Activated naive CD4-positive, alpha-beta T cell treated with anti-CD3 and anti-CD28 coated beads, Interleukin-2, amount 10 ng/mL, durations not matched to agents 7 days and 5 days (primary cell): ENCODE results near the gene EWSR1.

Experiments used
- CTCF ChIA-PET: fragments of 350-600 bp; sonication (Branson Sonifier 250); formaldehyde crosslinking; loops from one replicate; lab custom pipeline; 2021; ENCODE audit warnings: antibody characterized with exemption; lab: Charles Lee
- DNase-seq: peaks from one replicate; pipeline ENCODE4 v3.0.0-alpha.2; 2020
- H3K27ac Mint-ChIP-seq: one replicate; pipeline ENCODE4 v1.8.0; 2021; ENCODE audit warnings: mild to moderate bottlenecking, moderate library complexity, mixed read lengths
- H3K27me3 Mint-ChIP-seq: one replicate; pipeline ENCODE4 v1.8.0; 2021; ENCODE audit warnings: mild to moderate bottlenecking, mixed read lengths
- H3K36me3 Mint-ChIP-seq: one replicate; pipeline ENCODE4 v1.8.0; 2021; ENCODE audit warnings: mixed read lengths
- H3K4me1 Mint-ChIP-seq: one replicate; pipeline ENCODE4 v1.8.0; 2021; ENCODE audit warnings: mixed read lengths
- H3K4me3 Mint-ChIP-seq: one replicate; pipeline ENCODE4 v1.8.0; 2021; ENCODE audit warnings: mild to moderate bottlenecking, moderate library complexity, mixed read lengths
- H3K9me3 Mint-ChIP-seq: one replicate; pipeline ENCODE4 v1.8.0; 2021; ENCODE audit warnings: mixed read lengths

EWSR1 gene

DNA sequence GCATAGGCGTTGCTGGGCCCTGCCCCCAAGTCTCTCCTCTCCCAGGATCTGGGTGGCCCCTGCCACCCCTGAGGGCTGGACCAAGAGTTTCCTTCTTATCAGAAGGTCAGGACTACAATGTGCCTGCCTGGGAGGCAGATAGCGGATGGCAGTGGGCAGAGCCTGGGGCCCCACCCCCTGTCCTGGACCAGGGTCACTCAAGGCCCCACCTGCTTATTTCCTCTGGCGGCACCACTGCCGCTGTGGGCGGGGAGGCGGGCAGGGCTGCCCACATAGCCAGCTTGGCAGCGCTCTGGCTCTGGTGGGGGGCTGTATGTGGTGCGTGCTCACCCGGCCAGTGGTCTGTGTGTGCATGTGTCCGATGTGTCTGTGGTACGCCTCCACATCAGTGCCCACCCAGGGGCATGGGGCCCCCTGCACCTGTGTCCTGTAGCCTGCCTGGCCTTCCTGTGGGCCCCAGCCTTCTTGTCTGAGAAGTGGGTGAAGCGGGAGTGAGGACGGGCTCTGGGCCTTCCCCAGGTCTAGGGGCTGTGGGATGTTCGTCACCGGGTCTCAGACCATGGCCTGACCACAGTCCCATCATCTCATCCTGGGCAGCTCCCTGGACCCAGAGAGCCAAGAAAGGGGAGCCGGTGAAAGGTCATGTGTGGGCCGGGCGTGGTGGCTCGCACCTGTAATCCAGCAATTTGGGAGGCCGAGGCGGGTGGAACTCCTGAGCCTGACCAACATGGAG, 41.4 kb downstream of the EWSR1 start:
- Mint-ChIP-seq H3K27me3 (peaks cover 83% of the 10 kb centered on the region), H3K4me1 (peaks cover 65% of the 10 kb centered on the region), H3K27ac (no peak overlapping the region), H3K9me3 (no peaks in the 10 kb centered on the region), H3K36me3 (no peaks in the 10 kb centered on the region), H3K4me3 (no peak overlapping the region)
- CTCF ChIA-PET: no interaction called here
- peak; percentile 19 for DNase-seq

- CTCF ChIA-PET: interaction anchor here (0.7 kb wide), 1 partner anchor 266 kb away, joined by 3 read pairs; no protein-coding TSS in a partner anchor
- H3K4me3 Mint-ChIP-seq: no peak overlapping the region
- H3K4me1 Mint-ChIP-seq: peaks cover 68% of the 10 kb centered on the region
- H3K27ac Mint-ChIP-seq: no peak overlapping the region
- H3K36me3 Mint-ChIP-seq: no peaks in the 10 kb centered on the region
- H3K9me3 Mint-ChIP-seq: no peaks in the 10 kb centered on the region
- peaks cover 83% of the 10 kb centered on the region for H3K27me3 Mint-ChIP-seq
- peak; percentile 18 for DNase-seq
These were observed 42.2 kb downstream of the EWSR1 start for GRCh38 chr22:29310065-29310862.

- DNase-seq: peak; percentile 70
- Mint-ChIP-seq H3K9me3 (no peaks in the 10 kb centered on the region), H3K4me1 (peaks cover 67% of the 10 kb centered on the region), H3K4me3 (no peak overlapping the region), H3K27me3 (peaks cover 83% of the 10 kb centered on the region), H3K36me3 (no peaks in the 10 kb centered on the region), H3K27ac (no peak overlapping the region)
- CTCF ChIA-PET: no interaction called here
These were observed 42.8 kb downstream of the EWSR1 start for GRCh38 chr22:29310863-29311339.

- Mint-ChIP-seq H3K4me1 (peaks cover 61% of the 10 kb centered on the region), H3K4me3 (no peak overlapping the region), H3K36me3 (peaks cover 2% of the 10 kb centered on the region), H3K9me3 (no peaks in the 10 kb centered on the region), H3K27ac (no peak overlapping the region), H3K27me3 (peaks cover 83% of the 10 kb centered on the region)
- CTCF ChIA-PET: no interaction called here
- peak; percentile 18 for DNase-seq
These were observed 43.6 kb downstream of the EWSR1 start for GRCh38 chr22:29311464-29312217.

DNA sequence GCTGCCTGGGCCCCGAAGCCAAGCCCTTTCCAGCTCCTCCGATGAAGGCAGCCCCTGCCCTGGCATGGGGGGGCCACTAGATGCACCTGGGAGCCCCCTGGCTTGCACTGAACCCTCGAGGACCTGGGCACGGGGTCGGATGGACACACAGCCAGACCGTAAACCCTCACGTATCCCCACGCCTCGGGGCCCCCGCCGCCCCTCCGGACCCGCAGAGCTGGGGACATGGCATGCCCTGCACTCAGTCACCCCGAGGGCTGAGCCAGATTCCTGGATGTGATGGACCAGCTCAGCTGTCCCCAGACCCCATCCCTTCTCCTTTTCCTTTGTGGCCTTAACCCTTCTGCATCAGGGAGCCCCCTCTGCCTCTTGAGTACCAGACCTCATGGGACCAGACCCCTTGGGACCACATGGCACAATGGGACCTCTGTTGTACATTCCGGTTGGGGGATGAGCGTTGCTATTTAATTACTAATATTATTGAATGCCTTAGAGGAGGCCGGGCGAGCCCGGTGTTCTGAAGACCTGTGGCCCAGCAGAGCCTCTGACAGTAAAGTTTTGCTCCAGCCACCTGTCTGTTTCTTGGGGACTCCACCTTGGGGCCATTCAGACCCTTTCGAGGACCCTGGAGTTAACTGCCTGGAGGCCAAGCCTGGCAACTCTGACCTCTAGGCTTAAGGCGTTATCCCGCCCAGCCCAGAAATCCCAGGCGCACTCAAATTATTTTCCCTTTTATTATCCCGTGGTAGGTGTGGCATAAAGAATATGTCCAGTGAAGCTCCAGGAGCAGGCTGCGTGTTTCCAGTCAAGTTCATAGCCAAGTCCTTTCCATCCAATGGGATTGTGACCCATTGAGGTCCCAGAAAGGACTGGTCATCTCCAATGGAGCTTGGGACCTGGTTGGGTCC, 44.4 kb downstream of the EWSR1 start:
- CTCF ChIA-PET: interaction anchor here (0.7 to 2.4 kb wide), 5 partner anchors 9 to 24 kb away, joined by 3 to 12 read pairs (median 7); no protein-coding TSS in a partner anchor
- peak overlapping the region; percentile 19 for H3K27ac Mint-ChIP-seq
- H3K36me3 Mint-ChIP-seq: peaks cover 2% of the 10 kb centered on the region
- peak; percentile 13 for DNase-seq
- H3K4me1 Mint-ChIP-seq: peaks cover 59% of the 10 kb centered on the region
- H3K4me3 Mint-ChIP-seq: no peak overlapping the region
- no peaks in the 10 kb centered on the region for H3K9me3 Mint-ChIP-seq
- H3K27me3 Mint-ChIP-seq: peaks cover 87% of the 10 kb centered on the region

DNA sequence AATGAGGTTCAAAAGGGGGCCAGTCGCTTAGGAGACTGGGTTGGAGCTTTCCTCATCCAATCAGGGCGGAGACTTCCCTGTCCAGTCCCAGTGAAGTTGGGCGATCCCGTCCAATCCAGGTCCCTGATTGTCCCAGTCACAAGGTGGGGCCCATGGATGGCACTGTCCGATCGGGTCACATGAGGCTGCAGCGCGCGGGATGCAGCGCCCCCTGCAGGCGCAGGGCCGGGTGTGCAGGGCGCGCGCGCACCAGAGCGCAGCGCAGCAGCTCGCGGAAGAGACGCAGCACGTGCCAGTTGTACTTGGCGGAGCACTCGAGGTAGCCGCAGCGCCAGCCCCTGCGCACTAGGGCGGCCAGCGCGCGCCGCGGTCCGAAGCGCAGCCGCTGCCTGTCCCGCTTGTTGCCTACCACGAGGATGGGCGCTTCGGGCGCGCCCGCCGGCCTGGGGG, 45.1 kb downstream of the EWSR1 start:
- Mint-ChIP-seq H3K4me3 (no peak overlapping the region), H3K27me3 (peaks cover 87% of the 10 kb centered on the region), H3K9me3 (no peaks in the 10 kb centered on the region), H3K4me1 (peaks cover 53% of the 10 kb centered on the region), H3K36me3 (peaks cover 2% of the 10 kb centered on the region), H3K27ac (no peak overlapping the region)
- CTCF ChIA-PET: interaction anchor here (0.7 to 2.4 kb wide), 5 partner anchors 9 to 25 kb away, joined by 3 to 12 read pairs (median 7); no protein-coding TSS in a partner anchor
- peak; percentile 41 for DNase-seq

- Mint-ChIP-seq H3K36me3 (peaks cover 2% of the 10 kb centered on the region), H3K4me3 (peak overlapping the region; percentile 52), H3K27ac (peak overlapping the region; percentile 7), H3K27me3 (peaks cover 87% of the 10 kb centered on the region), H3K9me3 (no peaks in the 10 kb centered on the region), H3K4me1 (peaks cover 46% of the 10 kb centered on the region)
- CTCF ChIA-PET: interaction anchor here (1.2 to 2.4 kb wide), 5 partner anchors 8 to 26 kb away, joined by 3 to 12 read pairs (median 7); no protein-coding TSS in a partner anchor
- no peak for DNase-seq
These were observed 45.8 kb downstream of the EWSR1 start for GRCh38 chr22:29313576-29314466.

DNA sequence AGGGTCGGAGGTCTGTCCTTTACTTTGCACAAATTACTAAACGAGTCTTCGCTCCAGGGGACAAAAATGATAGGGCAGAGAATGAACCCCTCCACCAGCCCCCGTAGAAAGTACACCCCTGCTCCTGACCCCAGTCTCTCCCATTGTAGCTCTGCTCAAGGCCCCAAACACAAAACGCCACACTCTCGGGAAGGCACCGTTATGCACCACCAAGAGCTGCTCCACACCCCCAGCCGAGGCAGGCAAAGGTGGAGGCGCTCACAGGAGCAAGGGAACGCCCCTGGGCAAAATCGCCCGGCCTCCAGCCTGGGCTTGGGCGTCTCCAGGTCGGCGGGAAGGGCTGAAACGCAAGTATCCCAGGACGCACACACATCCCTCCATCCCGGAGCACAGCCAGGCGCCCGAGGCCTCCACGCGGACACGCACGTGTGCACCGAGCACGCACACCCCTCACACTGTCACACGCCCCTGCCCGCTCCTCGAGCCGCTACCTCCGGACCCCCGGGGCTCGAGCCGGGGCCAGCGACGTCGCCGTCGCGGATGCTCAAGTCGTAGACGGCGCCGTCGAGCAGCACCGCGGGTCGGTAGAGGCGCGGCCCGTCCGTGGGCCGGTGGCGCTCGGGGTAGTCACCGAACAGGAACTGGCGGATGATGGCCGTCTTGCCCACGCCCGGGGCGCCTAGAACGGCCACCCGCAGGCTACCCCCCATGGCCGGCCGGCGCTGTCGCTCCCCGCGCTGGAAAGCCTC, 46.6 kb downstream of the EWSR1 start:
- peak overlapping the region; percentile 52 for H3K4me3 Mint-ChIP-seq
- H3K27me3 Mint-ChIP-seq: peaks cover 84% of the 10 kb centered on the region
- peak overlapping the region; percentile 7 for H3K27ac Mint-ChIP-seq
- H3K9me3 Mint-ChIP-seq: no peaks in the 10 kb centered on the region
- CTCF ChIA-PET: interaction anchor here (1.2 to 2.4 kb wide), 2 partner anchors 9 to 11 kb away, joined by 3 to 12 read pairs; no protein-coding TSS in a partner anchor
- H3K4me1 Mint-ChIP-seq: peaks cover 37% of the 10 kb centered on the region
- DNase-seq: no peak
- peaks cover 2% of the 10 kb centered on the region for H3K36me3 Mint-ChIP-seq

DNA sequence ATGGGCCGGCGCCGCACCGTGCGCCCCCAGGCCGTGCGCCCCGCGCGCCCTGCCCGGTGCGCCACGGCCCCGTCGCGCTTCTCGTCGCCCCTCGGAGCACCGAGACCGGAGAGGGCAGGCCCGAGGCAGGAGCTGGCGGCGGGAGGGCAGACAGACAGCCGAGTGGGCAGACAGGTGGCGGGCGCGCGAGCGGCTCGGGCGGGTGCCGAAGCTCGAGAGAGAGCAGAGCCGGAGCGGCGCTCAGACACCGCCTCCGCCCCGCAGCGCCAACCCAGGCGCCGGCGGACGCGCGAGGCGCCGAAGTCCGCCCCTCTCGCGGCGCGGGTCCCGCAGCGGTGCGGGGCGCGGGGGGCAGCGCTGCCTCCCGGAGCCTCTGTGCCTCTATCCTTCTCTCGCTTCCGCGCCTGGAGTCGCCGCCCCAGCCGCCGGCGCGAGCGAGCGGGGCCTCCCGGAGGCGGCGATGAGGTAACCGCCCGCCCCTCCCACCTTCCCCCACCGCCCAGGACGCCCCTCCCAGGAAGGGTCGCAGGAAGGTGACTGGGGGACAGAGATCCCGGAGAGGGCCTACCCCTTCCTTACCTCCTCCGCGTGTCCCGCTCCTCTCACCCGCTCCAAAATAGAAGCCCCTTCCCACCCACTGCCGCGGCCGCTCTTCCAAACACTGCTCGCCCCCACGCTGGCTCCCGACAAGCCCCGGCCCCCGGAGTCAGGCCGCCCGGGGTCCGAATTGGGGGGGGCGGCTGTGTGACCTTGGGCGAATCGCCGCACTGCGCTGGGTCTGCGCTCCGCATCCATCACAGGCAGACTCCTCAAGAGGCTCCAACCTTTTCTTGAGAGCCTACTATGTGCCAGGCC, 47.4 kb downstream of the EWSR1 start, which contains the start of gene RASL10A:
TSS of gene RASL10A (minus strand) at position 412 of the 855 bp plus-strand sequence. CDS start 451 bp downstream, outside the sequence.
- peak within 1 kb of the TSS; percentile 42 for H3K27ac Mint-ChIP-seq
- H3K4me1 Mint-ChIP-seq: peaks cover 35% of the 10 kb centered on the region
- no peaks in the 10 kb centered on the region for H3K9me3 Mint-ChIP-seq
- DNase-seq: peak; percentile 32
- H3K36me3 Mint-ChIP-seq: peaks cover 2% of the 10 kb centered on the region
- CTCF ChIA-PET: no interaction called here
- peaks cover 83% of the 10 kb centered on the region for H3K27me3 Mint-ChIP-seq
- H3K4me3 Mint-ChIP-seq: peak within 1 kb of the TSS; percentile 52

DNA sequence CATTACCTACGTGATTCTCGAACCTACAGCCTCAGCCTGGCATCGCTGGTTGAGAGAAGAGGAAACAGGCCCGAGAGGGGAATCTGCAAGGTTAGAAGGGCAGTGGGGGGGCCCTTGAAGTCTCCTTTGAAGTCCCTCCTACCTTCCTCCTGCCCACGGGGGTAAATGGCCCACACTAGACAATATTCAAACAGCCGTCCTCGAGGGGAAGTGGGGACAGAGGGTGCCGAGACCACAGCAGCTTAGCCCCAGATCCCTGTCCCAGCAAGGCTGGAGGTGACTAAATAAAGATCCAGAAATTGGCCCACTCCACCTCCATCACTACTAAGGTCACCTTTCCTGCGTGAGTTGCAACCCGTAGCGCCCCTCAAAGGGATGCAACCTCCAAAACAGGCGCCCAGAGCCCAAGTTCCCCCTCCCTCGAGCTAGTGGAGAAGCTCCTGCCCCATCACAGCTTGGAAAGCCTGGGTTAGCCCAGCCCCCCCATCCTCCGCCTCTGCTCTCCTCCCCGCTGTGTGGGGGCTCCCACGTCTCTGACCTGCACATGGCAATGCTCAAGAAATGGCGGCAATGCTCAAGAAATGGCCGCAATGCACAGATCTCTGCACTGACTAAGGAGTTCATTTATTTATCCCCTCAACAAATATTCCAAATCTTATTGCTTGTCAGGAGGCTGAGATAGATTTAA, 48.2 kb downstream of the EWSR1 start:
- peaks cover 2% of the 10 kb centered on the region for H3K36me3 Mint-ChIP-seq
- peak overlapping the region; percentile 42 for H3K27ac Mint-ChIP-seq
- CTCF ChIA-PET: interaction anchor here (0.7 kb wide), 2 partner anchors 65 to 698 kb away, joined by 4 to 5 read pairs; no protein-coding TSS in a partner anchor
- peaks cover 28% of the 10 kb centered on the region for H3K4me1 Mint-ChIP-seq
- H3K27me3 Mint-ChIP-seq: peaks cover 75% of the 10 kb centered on the region
- H3K9me3 Mint-ChIP-seq: no peaks in the 10 kb centered on the region
- no peak for DNase-seq
- H3K4me3 Mint-ChIP-seq: peak overlapping the region; percentile 16
